Activated CD4-positive, alpha-beta memory T cell treated with anti-CD3 and anti-CD28 coated beads for 36 hours (primary cell): ENCODE data around the gene PALM3. TPM values are rescaled to one million over a fixed set of nuclear protein-coding genes. Genes with fewer than 3 reads are reported as not detected.
"Not testable (repeated sequence)": the region's sequence is repeated elsewhere in the genome, so short reads cannot be mapped to it uniquely, and the experiment has no call there.

Experiments
- CTCF ChIA-PET: fragments of 350-600 bp; sonication (Branson Sonifier 250); formaldehyde crosslinking; loops from one replicate; lab custom pipeline; 2021; ENCODE audit warnings: antibody characterized with exemption, inconsistent platforms; lab: Charles Lee
- POLR2A ChIA-PET: fragments of 350-600 bp; sonication (Branson Sonifier 250); formaldehyde crosslinking; loops from one replicate; lab custom pipeline; 2021; ENCODE audit warnings: antibody characterized with exemption; lab: Charles Lee
- DNase-seq: peaks from one replicate; pipeline ENCODE4 v3.0.0-alpha.2; 2020
- H3K27ac Mint-ChIP-seq: one replicate; pipeline ENCODE4 v1.8.0; 2021; ENCODE audit warnings: mixed read lengths
- H3K27me3 Mint-ChIP-seq: one replicate; pipeline ENCODE4 v1.8.0; 2021; ENCODE audit warnings: mixed read lengths
- H3K36me3 Mint-ChIP-seq: one replicate; pipeline ENCODE4 v1.8.0; 2021; ENCODE audit warnings: mixed read lengths
- H3K4me1 Mint-ChIP-seq: one replicate; pipeline ENCODE4 v1.8.0; 2021; ENCODE audit warnings: low read depth, mixed read lengths
- H3K4me3 Mint-ChIP-seq: one replicate; pipeline ENCODE4 v1.8.0; 2021; ENCODE audit warnings: mild to moderate bottlenecking, mixed read lengths
- H3K9me3 Mint-ChIP-seq: one replicate; pipeline ENCODE4 v1.8.0; 2021; ENCODE audit warnings: mixed read lengths
- intact Hi-C: fragments of 100-400 bp; cut with micrococcal nuclease; formaldehyde crosslinking; loops from one replicate; pipeline ENCODE4 v1.15.1; 2023
- total RNA-seq, 2 experiments: library from RNA; stranded (reverse); gene quantifications; one replicate each; pipeline ENCODE4 v1.2.3, GENCODE V29; 2021

Gene PALM3
- total RNA-seq, 2 experiments from 2014 or later = not detected

DNA sequence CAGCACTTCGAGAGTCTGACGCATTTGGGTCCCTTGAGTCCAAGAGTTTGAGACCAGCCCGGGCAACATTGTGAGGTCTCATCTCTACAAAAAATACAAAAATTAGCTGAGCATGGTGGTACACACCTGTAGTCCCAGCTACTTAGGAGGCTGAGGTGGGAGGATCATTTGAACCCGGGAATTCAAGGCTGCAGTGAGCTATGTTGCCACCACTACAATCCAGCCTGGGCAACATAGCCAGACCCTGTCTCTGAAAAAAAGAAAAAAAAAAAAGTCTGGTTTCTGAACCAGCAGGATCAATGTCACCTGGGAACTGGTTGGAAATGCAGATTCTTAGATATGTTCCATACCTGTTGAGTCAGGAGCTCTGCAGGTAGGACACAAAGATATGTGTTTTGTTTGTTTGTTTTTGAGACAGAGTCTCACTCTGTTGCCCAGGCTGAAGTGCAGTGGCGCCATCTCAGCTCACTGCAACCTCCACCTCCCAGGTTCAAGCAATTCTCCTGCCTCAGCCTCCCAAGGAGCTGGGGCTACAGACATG lies 35.2 kb downstream of the PALM3 start:
- POLR2A ChIA-PET, H3K36me3 Mint-ChIP-seq, intact Hi-C loops, H3K27me3 Mint-ChIP-seq, H3K4me3 Mint-ChIP-seq, DNase-seq, H3K9me3 Mint-ChIP-seq, H3K27ac Mint-ChIP-seq: not testable (repeated sequence)
- H3K4me1 Mint-ChIP-seq = peaks cover 15% of the 10 kb centered on the region
- CTCF ChIA-PET = interaction anchor here (0.7 to 1.5 kb wide), 2 partner anchors 33 to 48 kb away, joined by 4 read pairs; no protein-coding TSS in a partner anchor

GRCh38 chr19:14023404-14024235 lies 38.3 kb downstream of the PALM3 start:
- POLR2A ChIA-PET = interaction anchor here (0.8 kb wide), 1 partner anchor 15 kb away, joined by 4 read pairs; no protein-coding TSS in a partner anchor
- H3K27ac Mint-ChIP-seq = no peak overlapping the region
- H3K4me1 Mint-ChIP-seq = peaks cover 8% of the 10 kb centered on the region
- intact Hi-C loops = no loop called here
- H3K36me3 Mint-ChIP-seq = no peaks in the 10 kb centered on the region
- CTCF ChIA-PET = interaction anchor here (0.7 to 2.9 kb wide), 5 partner anchors 8 to 49 kb away, joined by 3 to 12 read pairs (median 4); partner anchors contain the start of genes IL27RA and MISP3
- peak; percentile 38 for DNase-seq
- no peak overlapping the region for H3K4me3 Mint-ChIP-seq
- no peaks in the 10 kb centered on the region for H3K9me3 Mint-ChIP-seq
- H3K27me3 Mint-ChIP-seq = no peaks in the 10 kb centered on the region

DNA sequence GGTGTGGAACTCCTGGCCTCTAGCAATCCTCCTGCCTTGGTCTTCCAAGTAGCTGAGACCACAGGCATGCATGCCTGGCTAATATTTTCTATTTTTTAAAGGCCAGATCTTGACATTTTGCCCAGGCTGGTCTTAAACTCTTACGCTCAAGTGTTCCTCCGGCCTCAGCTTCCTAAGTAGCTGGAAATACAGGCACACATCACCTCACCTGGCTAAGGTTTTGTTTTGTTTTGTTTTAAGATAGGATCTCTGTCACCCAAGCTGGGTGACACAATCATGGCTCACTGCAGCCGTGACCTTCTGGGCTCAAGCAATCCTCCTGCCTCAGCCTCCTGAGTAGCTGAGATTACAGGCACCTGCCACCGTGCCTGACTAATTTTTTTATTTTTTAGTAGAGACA lies 39.4 kb downstream of the PALM3 start:
- H3K4me1 Mint-ChIP-seq = peaks cover 8% of the 10 kb centered on the region
- no peaks in the 10 kb centered on the region for H3K36me3 Mint-ChIP-seq
- ChIA-PET POLR2A (interaction anchor here (0.8 to 2.2 kb wide), 2 partner anchors 9 to 14 kb away, joined by 4 to 15 read pairs; partner anchors contain the start of gene IL27RA), CTCF (interaction anchor here (1.6 to 2.9 kb wide), 3 partner anchors 9 to 37 kb away, joined by 7 to 12 read pairs (median 9); partner anchors contain the start of gene IL27RA)
- intact Hi-C loops = no loop called here
- H3K27me3 Mint-ChIP-seq = no peaks in the 10 kb centered on the region
- no peak overlapping the region for H3K4me3 Mint-ChIP-seq
- no peak for DNase-seq
- no peaks in the 10 kb centered on the region for H3K9me3 Mint-ChIP-seq
- no peak overlapping the region for H3K27ac Mint-ChIP-seq

DNA sequence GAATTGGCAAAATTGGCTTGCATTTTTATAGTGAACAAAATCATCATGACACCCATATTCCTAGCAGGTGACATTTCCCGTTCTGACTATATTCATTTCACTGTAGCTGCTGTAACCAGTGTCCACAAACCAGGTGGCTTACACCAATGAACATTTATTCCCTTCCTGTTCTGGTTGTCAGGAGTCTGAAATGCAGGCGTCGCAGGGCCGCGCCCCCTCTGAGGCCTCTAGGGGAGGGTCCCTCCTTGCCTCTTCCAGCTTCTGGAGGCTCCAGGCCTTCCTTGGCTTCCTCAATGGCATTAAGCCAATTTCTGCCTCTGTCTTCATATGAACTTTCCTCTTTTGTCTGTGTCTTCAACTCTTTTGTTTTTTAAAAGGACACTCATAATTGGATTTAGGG lies 40.4 kb downstream of the PALM3 start:
- CTCF ChIA-PET = interaction anchor here (0.6 to 2.9 kb wide), 4 partner anchors 8 to 38 kb away, joined by 3 to 12 read pairs (median 8); partner anchors contain the start of gene IL27RA
- intact Hi-C loops = no loop called here
- no peak overlapping the region for H3K27ac Mint-ChIP-seq

GRCh38 chr19:14019739-14020138 lies 42.1 kb downstream of the PALM3 start:
- POLR2A ChIA-PET = not testable (repeated sequence)
- CTCF ChIA-PET = interaction anchor here (2.1 kb wide), 1 partner anchor 40 kb away, joined by 6 read pairs; no protein-coding TSS in a partner anchor

More for the DNA sequence above, 40.4 kb downstream of the PALM3 start:
- Mint-ChIP-seq H3K4me3 (no peak overlapping the region), H3K27me3 (no peaks in the 10 kb centered on the region), H3K4me1 (peaks cover 8% of the 10 kb centered on the region), H3K36me3 (no peaks in the 10 kb centered on the region), H3K9me3 (no peaks in the 10 kb centered on the region)
- POLR2A ChIA-PET = interaction anchor here (0.5 to 2.2 kb wide), 2 partner anchors 10 to 11 kb away, joined by 5 to 15 read pairs; partner anchors contain the start of gene IL27RA
- peak; percentile 27 for DNase-seq

GRCh38 chr19:14019100-14019499 lies 42.8 kb downstream of the PALM3 start:
- H3K27me3 Mint-ChIP-seq = no peaks in the 10 kb centered on the region
- peaks cover 11% of the 10 kb centered on the region for H3K4me1 Mint-ChIP-seq
- POLR2A ChIA-PET = interaction anchor here (1.0 kb wide), 1 partner anchor 12 kb away, joined by 3 read pairs; the partner anchor contains the start of gene IL27RA
- intact Hi-C loops = no loop called here
- CTCF ChIA-PET = interaction anchor here (0.8 to 2.1 kb wide), 3 partner anchors 12 to 54 kb away, joined by 3 to 6 read pairs (median 4); partner anchors contain the start of genes IL27RA and MISP3
- no peaks in the 10 kb centered on the region for H3K36me3 Mint-ChIP-seq
- H3K27ac Mint-ChIP-seq = no peak overlapping the region
- no peak overlapping the region for H3K4me3 Mint-ChIP-seq
- DNase-seq = no peak
- no peaks in the 10 kb centered on the region for H3K9me3 Mint-ChIP-seq

More at GRCh38 chr19:14019739-14020138, 42.1 kb downstream of the PALM3 start:
- H3K27me3 Mint-ChIP-seq, H3K27ac Mint-ChIP-seq, DNase-seq, H3K4me3 Mint-ChIP-seq, H3K9me3 Mint-ChIP-seq, intact Hi-C loops, H3K36me3 Mint-ChIP-seq: not testable (repeated sequence)
- H3K4me1 Mint-ChIP-seq = peaks cover 11% of the 10 kb centered on the region

- POLR2A ChIA-PET = no interaction called here
- peaks cover 5% of the 10 kb centered on the region for H3K4me1 Mint-ChIP-seq
These were observed 46.3 kb downstream of the PALM3 start for GRCh38 chr19:14015524-14016035.

GRCh38 chr19:14012378-14012915 lies 49.4 kb downstream of the PALM3 start:
- Mint-ChIP-seq H3K4me1 (peaks cover 5% of the 10 kb centered on the region), H3K9me3 (no peaks in the 10 kb centered on the region), H3K36me3 (no peaks in the 10 kb centered on the region), H3K27ac (no peak overlapping the region), H3K4me3 (no peak overlapping the region), H3K27me3 (no peaks in the 10 kb centered on the region)
- ChIA-PET CTCF (no interaction called here), POLR2A (no interaction called here)
- no peak for DNase-seq
- intact Hi-C loops = no loop called here

More at GRCh38 chr19:14015524-14016035, 46.3 kb downstream of the PALM3 start:
- CTCF ChIA-PET = interaction anchor here (1.8 kb wide), 1 partner anchor 16 kb away, joined by 5 read pairs; the partner anchor contains the start of gene IL27RA
- no peak overlapping the region for H3K4me3 Mint-ChIP-seq
- no peak overlapping the region for H3K27ac Mint-ChIP-seq
- H3K27me3 Mint-ChIP-seq = no peaks in the 10 kb centered on the region
- H3K9me3 Mint-ChIP-seq = no peaks in the 10 kb centered on the region
- H3K36me3 Mint-ChIP-seq = no peaks in the 10 kb centered on the region
- no peak for DNase-seq
- intact Hi-C loops = no loop called here

DNA sequence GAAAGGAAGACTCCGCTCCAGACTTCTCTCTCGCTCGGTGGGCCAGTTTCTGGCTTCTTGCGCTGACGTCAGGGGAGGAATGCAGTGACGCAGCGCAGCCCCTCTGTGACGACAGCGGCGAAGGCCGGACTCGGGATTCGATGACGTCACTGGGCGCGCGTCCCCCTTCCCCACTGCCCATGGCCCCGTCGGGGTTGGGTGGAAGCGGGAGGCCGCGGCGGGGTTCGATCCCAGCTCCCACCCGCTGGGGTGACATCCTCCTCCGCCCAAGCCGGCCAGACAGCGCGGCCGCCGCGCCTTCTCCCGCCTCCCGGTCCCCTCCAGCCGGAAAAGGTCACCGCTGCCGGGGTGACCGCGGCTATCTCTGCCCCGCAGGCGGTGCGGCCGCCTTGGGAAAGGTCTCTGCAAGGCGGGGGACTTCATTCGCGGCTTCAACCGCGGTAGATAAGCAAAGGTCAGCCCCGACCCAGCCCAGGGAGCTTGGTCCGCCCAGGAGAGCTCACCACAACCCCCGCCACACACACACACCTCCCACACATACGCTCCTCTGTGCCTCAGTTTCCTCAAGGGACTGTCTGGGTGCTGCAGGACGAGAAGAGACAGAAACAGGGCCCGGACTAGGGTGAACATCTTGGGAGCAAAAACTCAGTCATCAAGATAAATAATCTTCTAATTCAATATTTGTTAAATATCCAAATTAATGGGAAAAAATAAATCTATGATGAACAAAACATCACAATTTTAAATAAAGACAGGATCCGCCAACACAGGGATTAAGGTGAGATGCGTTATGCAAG lies 54.9 kb downstream of the PALM3 start:
- POLR2A ChIA-PET = interaction anchor here (0.8 to 1.8 kb wide), 10 partner anchors 13 to 111 kb away, joined by 3 to 12 read pairs (median 4); partner anchors contain the start of genes DCAF15, IL27RA and PRKACA

GRCh38 chr19:14006085-14006765 lies 55.7 kb downstream of the PALM3 start, which contains the start of gene RFX1:
RFX1 (minus strand) TSS chr19:14006320; CDS start chr19:13993843, 12,477 bp downstream.
- intact Hi-C loops = loop anchor here (1.0 to 10.0 kb wide), 5 partner anchors 20 to 359 kb away; partner anchors contain the start of genes BRME1, CC2D1A and DCAF15
- ChIA-PET CTCF (interaction anchor here (0.7 to 2.6 kb wide), 4 partner anchors 19 to 66 kb away, joined by 3 to 13 read pairs (median 3); partner anchors contain the start of genes IL27RA and MISP3), POLR2A (interaction anchor here (0.8 to 1.8 kb wide), 12 partner anchors 13 to 124 kb away, joined by 3 to 12 read pairs (median 3); partner anchors contain the start of genes DCAF15, IL27RA and PRKACA)
- H3K36me3 Mint-ChIP-seq = no peaks in the 10 kb centered on the region
- DNase-seq = peak; percentile 100
- H3K27ac Mint-ChIP-seq = peak within 1 kb of the TSS; percentile 97
- no peaks in the 10 kb centered on the region for H3K27me3 Mint-ChIP-seq
- H3K4me3 Mint-ChIP-seq = peak within 1 kb of the TSS; percentile 89
- H3K9me3 Mint-ChIP-seq = no peaks in the 10 kb centered on the region
- H3K4me1 Mint-ChIP-seq = peaks cover 38% of the 10 kb centered on the region

More for the DNA sequence above, 54.9 kb downstream of the PALM3 start:
- Mint-ChIP-seq H3K36me3 (no peaks in the 10 kb centered on the region), H3K27me3 (no peaks in the 10 kb centered on the region), H3K4me1 (peaks cover 33% of the 10 kb centered on the region), H3K4me3 (peak overlapping the region; percentile 89), H3K27ac (peak overlapping the region; percentile 97), H3K9me3 (no peaks in the 10 kb centered on the region)
- intact Hi-C loops = loop anchor here (1.0 to 10.0 kb wide), 5 partner anchors 21 to 358 kb away; partner anchors contain the start of genes BRME1, CC2D1A and DCAF15
- CTCF ChIA-PET = interaction anchor here (0.7 to 2.6 kb wide), 4 partner anchors 20 to 65 kb away, joined by 3 to 13 read pairs (median 3); partner anchors contain the start of genes IL27RA and MISP3
- DNase-seq = no peak
